ENCODE measurements around the gene HEMK1. TPM values are rescaled to one million over a fixed set of nuclear protein-coding genes. Genes with fewer than 3 reads are reported as not detected.

Gene HEMK1
- total RNA-seq, 1 experiment from 2014 or later = 12.6 TPM

DNA sequence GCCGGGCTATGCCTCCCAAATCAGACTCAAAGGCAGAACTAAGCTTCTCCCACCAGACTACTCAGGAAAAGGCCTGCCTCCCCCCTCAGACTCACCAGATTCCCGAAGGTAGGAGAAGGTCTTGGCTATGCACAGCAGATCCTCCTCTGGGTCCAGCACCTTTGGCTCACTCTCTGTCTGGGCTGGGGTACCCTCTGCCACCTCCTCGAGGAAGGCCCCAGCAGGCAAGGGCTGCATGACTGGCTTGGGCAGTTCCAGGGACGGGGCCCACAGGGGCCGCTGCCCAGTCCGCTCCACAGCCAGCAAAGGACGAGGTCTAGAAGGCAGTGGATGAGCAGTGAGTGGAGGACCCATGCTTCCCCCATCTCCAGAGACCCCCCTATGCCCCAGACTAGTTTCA is 39.0 kb downstream of the HEMK1 start:
- Mint-ChIP-seq H3K27me3 (ENCODE audit: insufficient read depth, unreplicated experiment) (no peaks in the 10 kb centered on the region), H3K4me3 (ENCODE audit: unreplicated experiment) (no peak overlapping the region), H3K27ac (ENCODE audit: unreplicated experiment) (no peak overlapping the region), H3K9me3 (ENCODE audit: unreplicated experiment) (no peaks in the 10 kb centered on the region), H3K36me3 (ENCODE audit: insufficient read depth, unreplicated experiment) (peaks cover 17% of the 10 kb centered on the region), H3K4me1 (ENCODE audit: low read depth, unreplicated experiment) (peaks cover 17% of the 10 kb centered on the region)
- TF ChIP-seq, protein P1, sequence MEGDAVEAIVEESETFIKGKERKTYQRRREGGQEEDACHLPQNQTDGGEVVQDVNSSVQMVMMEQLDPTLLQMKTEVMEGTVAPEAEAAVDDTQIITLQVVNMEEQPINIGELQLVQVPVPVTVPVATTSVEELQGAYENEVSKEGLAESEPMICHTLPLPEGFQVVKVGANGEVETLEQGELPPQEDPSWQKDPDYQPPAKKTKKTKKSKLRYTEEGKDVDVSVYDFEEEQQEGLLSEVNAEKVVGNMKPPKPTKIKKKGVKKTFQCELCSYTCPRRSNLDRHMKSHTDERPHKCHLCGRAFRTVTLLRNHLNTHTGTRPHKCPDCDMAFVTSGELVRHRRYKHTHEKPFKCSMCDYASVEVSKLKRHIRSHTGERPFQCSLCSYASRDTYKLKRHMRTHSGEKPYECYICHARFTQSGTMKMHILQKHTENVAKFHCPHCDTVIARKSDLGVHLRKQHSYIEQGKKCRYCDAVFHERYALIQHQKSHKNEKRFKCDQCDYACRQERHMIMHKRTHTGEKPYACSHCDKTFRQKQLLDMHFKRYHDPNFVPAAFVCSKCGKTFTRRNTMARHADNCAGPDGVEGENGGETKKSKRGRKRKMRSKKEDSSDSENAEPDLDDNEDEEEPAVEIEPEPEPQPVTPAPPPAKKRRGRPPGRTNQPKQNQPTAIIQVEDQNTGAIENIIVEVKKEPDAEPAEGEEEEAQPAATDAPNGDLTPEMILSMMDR (IDR thresholded peaks at IDR 0.05; ENCODE audit: insufficient read depth in 1 of 2, low read depth in 1 of 2, low read length in 1 of 2, severe bottlenecking in 1 of 2, unreplicated experiment in 1 of 2) = no peak
- ChIA-PET CTCF (no interaction called here), POLR2A (no interaction called here)
- BruUV-seq (replicated peaks) = no TSS peak
- Histone ChIP-seq H3K4me3 (ENCODE audit: low read depth, low read length) (no peak overlapping the region), H3K36me3 (ENCODE audit: control insufficient read depth, insufficient read depth, low read length) (no peaks in the 10 kb centered on the region), H3K27me3 (replicated peaks; ENCODE audit: control insufficient read depth, insufficient read depth, low read length) (no peaks in the 10 kb centered on the region), H3K9me3 (no peaks in the 10 kb centered on the region), H3K4me1 (peaks cover 14% of the 10 kb centered on the region)
- intact Hi-C loops (cut with micrococcal nuclease; ENCODE audit: unreplicated experiment) = no loop called here
- DNase-seq = no peak

DNA sequence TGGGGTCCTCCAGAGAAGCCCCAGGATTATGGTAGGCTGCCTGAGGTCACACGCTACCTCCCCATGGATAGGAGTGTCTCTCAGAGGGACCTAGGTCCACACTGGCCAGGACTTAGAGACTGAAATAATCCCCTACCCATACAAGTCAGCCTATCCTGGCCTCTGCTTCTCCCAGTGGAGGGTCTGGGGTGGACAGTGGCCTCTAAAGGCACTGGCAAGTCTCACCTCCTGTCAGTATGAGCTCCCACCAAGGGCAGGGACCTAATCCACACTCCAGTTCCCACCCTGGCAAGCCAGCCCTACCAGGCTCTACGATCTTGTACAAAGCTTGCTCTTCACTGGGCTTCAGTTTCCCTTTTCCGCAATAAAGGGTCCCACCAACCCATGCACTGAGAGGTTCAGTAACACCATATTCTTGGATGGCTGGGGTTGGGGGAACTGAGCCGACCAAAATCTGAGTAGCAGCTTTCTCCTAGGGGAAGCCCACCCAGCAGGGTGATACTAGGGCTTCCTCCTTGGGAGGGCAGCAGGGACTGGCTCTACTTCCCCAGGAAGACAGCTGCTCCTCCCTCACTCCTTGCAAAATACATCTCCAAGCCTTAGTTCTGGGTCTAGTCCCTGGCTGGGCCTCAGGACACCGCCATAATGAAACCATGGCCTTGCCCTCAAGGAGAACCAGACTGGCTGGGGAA is 39.9 kb downstream of the HEMK1 start:
- DNase-seq = no peak
- ChIA-PET POLR2A (no interaction called here), CTCF (no interaction called here)
- TF ChIP-seq, protein P1 (IDR thresholded peaks at IDR 0.05; ENCODE audit: insufficient read depth in 1 of 2, low read depth in 1 of 2, low read length in 1 of 2, severe bottlenecking in 1 of 2, unreplicated experiment in 1 of 2) = no peak
- Histone ChIP-seq H3K4me1 (peaks cover 11% of the 10 kb centered on the region), H3K36me3 (ENCODE audit: control insufficient read depth, insufficient read depth, low read length) (no peaks in the 10 kb centered on the region), H3K9me3 (no peaks in the 10 kb centered on the region), H3K4me3 (ENCODE audit: low read depth, low read length) (no peak overlapping the region), H3K27me3 (replicated peaks; ENCODE audit: control insufficient read depth, insufficient read depth, low read length) (no peaks in the 10 kb centered on the region)
- no peaks in the 10 kb centered on the region for H3K9me3 Mint-ChIP-seq (ENCODE audit: unreplicated experiment)
- peaks cover 17% of the 10 kb centered on the region for H3K4me1 Mint-ChIP-seq (ENCODE audit: low read depth, unreplicated experiment)
- H3K27me3 Mint-ChIP-seq (ENCODE audit: insufficient read depth, unreplicated experiment) = peaks cover 4% of the 10 kb centered on the region
- BruUV-seq (replicated peaks) = no TSS peak
- intact Hi-C loops (cut with micrococcal nuclease; ENCODE audit: unreplicated experiment) = no loop called here
- no peak overlapping the region for H3K27ac Mint-ChIP-seq (ENCODE audit: unreplicated experiment)
- H3K36me3 Mint-ChIP-seq (ENCODE audit: insufficient read depth, unreplicated experiment) = peaks cover 17% of the 10 kb centered on the region
- no peak overlapping the region for H3K4me3 Mint-ChIP-seq (ENCODE audit: unreplicated experiment)

DNA sequence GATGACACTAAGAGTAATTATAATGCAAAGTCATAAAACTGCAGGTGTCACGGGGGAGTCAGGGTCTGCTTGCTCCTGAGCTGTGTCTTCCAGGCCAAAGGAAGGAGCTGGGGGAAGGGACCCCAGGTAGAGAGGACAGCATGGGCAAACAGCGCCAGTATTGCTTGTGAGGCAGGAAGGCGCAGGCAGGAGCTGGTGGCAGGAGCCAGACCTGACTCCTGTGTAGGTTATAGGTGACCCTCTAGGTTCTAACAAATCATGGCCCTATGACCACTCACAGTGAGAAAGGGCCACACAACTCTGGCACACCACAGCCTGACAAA is 40.4 kb downstream of the HEMK1 start:
- Histone ChIP-seq H3K4me1 (peaks cover 11% of the 10 kb centered on the region), H3K36me3 (ENCODE audit: control insufficient read depth, insufficient read depth, low read length) (no peaks in the 10 kb centered on the region), H3K4me3 (ENCODE audit: low read depth, low read length) (no peak overlapping the region), H3K27me3 (replicated peaks; ENCODE audit: control insufficient read depth, insufficient read depth, low read length) (no peaks in the 10 kb centered on the region), H3K9me3 (no peaks in the 10 kb centered on the region)
- POLR2A ChIA-PET = no interaction called here
- TF ChIP-seq, protein P1 (IDR thresholded peaks at IDR 0.05; ENCODE audit: insufficient read depth in 1 of 2, low read depth in 1 of 2, low read length in 1 of 2, severe bottlenecking in 1 of 2, unreplicated experiment in 1 of 2) = no peak
- Mint-ChIP-seq H3K27ac (ENCODE audit: unreplicated experiment) (no peak overlapping the region), H3K4me1 (ENCODE audit: low read depth, unreplicated experiment) (peaks cover 17% of the 10 kb centered on the region), H3K27me3 (ENCODE audit: insufficient read depth, unreplicated experiment) (peaks cover 4% of the 10 kb centered on the region), H3K4me3 (ENCODE audit: unreplicated experiment) (no peak overlapping the region), H3K36me3 (ENCODE audit: insufficient read depth, unreplicated experiment) (peaks cover 17% of the 10 kb centered on the region), H3K9me3 (ENCODE audit: unreplicated experiment) (no peaks in the 10 kb centered on the region)
- no peak for DNase-seq
- intact Hi-C loops (cut with micrococcal nuclease; ENCODE audit: unreplicated experiment) = loop anchor here (5.0 kb wide), 1 partner anchor 257 kb away; the partner anchor contains the start of genes CYB561D2 and NPRL2
- CTCF ChIA-PET = no interaction called here
- no TSS peak for BruUV-seq (replicated peaks)
